HepG2 (cell line): ENCODE results near the gene LSS. TPM values are rescaled to one million over a fixed set of nuclear protein-coding genes. Genes with fewer than 3 reads are reported as not detected.
A peak's percentile ranks its signal among the peaks of the same experiment; 100 is the strongest.

Source experiments
- ATAC-seq: fragments of 200-7000 bp; cut with Tn5 transposase; 3 replicates; pipeline ENCODE4 v1.9.1; 2020; ENCODE audit warnings: mild to moderate bottlenecking, moderate library complexity
- BruUV-seq: library from RNA; stranded (reverse); fragments of 400-500 nt; replicated peaks from 2 replicates; lab custom pipeline; 2021; lab: Mats Ljungman, UMichigan
- CTCF ChIA-PET: fragments of 300-600 bp; formaldehyde crosslinking; extraction: SDS; loops from one replicate; lab custom pipeline; 2021; ENCODE audit warnings: low total read pairs, inconsistent platforms, low intra/inter-chr PET ratio; lab: Yijun Ruan, JAX
- POLR2A ChIA-PET: fragments of 350-600 bp; sonication (Branson Sonifier 250); formaldehyde crosslinking; loops from one replicate; lab custom pipeline; 2020; ENCODE audit warnings: antibody characterized with exemption, inconsistent platforms; lab: Yijun Ruan, JAX
- DNase-seq: peaks from one replicate; pipeline ENCODE4 v3.0.0-alpha.2; 2015; ENCODE audit warnings: low spot score
- FAIRE-seq: peaks from 3 replicates; lab custom pipeline; 2011; peaks lifted over from hg19 to GRCh38; lab: Jason Lieb, UNC
- H2AFZ ChIP-seq: one replicate; pipeline ENCODE4 v1.6.1; 2011; ENCODE audit warnings: low read length, inconsistent platforms
- H3K27ac ChIP-seq: fragments of 300-600 bp; 3 replicates; pipeline ENCODE4 v1.8.0; 2011; ENCODE audit warnings: mixed run types, mild to moderate bottlenecking, mixed read lengths, low read length, inconsistent platforms; ENCODE audit not compliant: insufficient read depth; ENCODE audit errors: extremely low read length
- H3K27me3 ChIP-seq, 2 experiments: fragments of 200-600 bp in 1 of 2; 2 replicates in 1 of 2; 3 replicates in 1 of 2; pipeline versions ENCODE4 v1.6.0 to v1.8.0; 2011; ENCODE audit warnings: low read length in 2 of 2, mild to moderate bottlenecking in 2 of 2, moderate library complexity in 2 of 2, inconsistent platforms in 1 of 2; ENCODE audit not compliant: insufficient read depth in 2 of 2, control insufficient read depth in 1 of 2
- H3K36me3 ChIP-seq, 2 experiments: fragments of 200-600 bp in 1 of 2; replicated peaks in 1 of 2; 2 replicates in 1 of 2; 3 replicates in 1 of 2; pipeline versions ENCODE4 v1.5.1 to v1.8.0; 2011; ENCODE audit warnings: low read length in 2 of 2, inconsistent platforms in 1 of 2; ENCODE audit not compliant: insufficient read depth in 2 of 2, control insufficient read depth in 1 of 2
- H3K4me1 ChIP-seq: 2 replicates; pipeline ENCODE4 v1.5.1; 2012; ENCODE audit warnings: low read length, inconsistent platforms; ENCODE audit not compliant: insufficient read depth
- H3K4me2 ChIP-seq: 2 replicates; pipeline ENCODE4 v1.6.0; 2011; ENCODE audit warnings: low read depth, low read length, inconsistent platforms
- H3K4me3 ChIP-seq, 3 experiments: fragments of 200-600 bp in 1 of 3; sonication (generic), shearing (Covaris generic) in 1 of 3; replicated peaks in 1 of 3; 2 replicates each; pipeline ENCODE4 v1.5.1; 2011 to 2016; ENCODE audit warnings: low read length in 3 of 3, inconsistent platforms in 2 of 3, low read depth in 2 of 3, mild to moderate bottlenecking in 2 of 3, control low read depth in 1 of 3, mixed read lengths in 1 of 3; ENCODE audit not compliant: insufficient read depth in 1 of 3
- H3K79me2 ChIP-seq: one replicate; pipeline ENCODE4 v1.6.1; 2011; ENCODE audit warnings: low read length, inconsistent platforms; ENCODE audit not compliant: insufficient read depth
- H3K9ac ChIP-seq: 2 replicates; pipeline ENCODE4 v1.6.0; 2011; ENCODE audit warnings: mild to moderate bottlenecking, low read depth, low read length, inconsistent platforms; ENCODE audit not compliant: insufficient read depth
- H3K9me3 ChIP-seq: 2 replicates; pipeline ENCODE4 v1.5.1; 2012; ENCODE audit warnings: mild to moderate bottlenecking, low read length
- H4K20me1 ChIP-seq: 2 replicates; pipeline ENCODE4 v1.6.0; 2011; ENCODE audit warnings: inconsistent platforms, mild to moderate bottlenecking, low read length, moderate library complexity; ENCODE audit not compliant: insufficient read depth
- KAT2B ChIP-seq: fragments of 150-350 bp; IDR thresholded peaks from 2 replicates; pipeline ENCODE4 v1.6.1; 2014; ENCODE audit warnings: low read depth, low read length, borderline replicate concordance
- KDM4B ChIP-seq: sonication (generic); formaldehyde crosslinking; IDR thresholded peaks from 2 replicates; pipeline ENCODE4 v1.4.0; 2020; ENCODE audit warnings: missing genetic modification reagents
- SKIL ChIP-seq: sonication (generic); formaldehyde crosslinking; IDR thresholded peaks from 2 replicates; pipeline ENCODE4 v1.8.0; 2022; ENCODE audit warnings: missing genetic modification reagents, mild to moderate bottlenecking, moderate library complexity, borderline replicate concordance
- WIZ ChIP-seq: sonication (generic); formaldehyde crosslinking; IDR thresholded peaks from 2 replicates; pipeline ENCODE4 v1.5.1; 2020; ENCODE audit warnings: mild to moderate bottlenecking, missing genetic modification reagents
- WGBS: methylation state at CpG from one replicate; pipeline ENCODE4 v1.1.6; 2017; ENCODE audit warnings: low lambda C conversion rate; 5-methylcytosine and 5-hydroxymethylcytosine counted together
- in situ Hi-C: cut with HindIII; loops from 2 replicates; pipeline ENCODE4 v1.10.0; 2017; ENCODE audit warnings: low pct_unique_long_range_greater_than_20kb; ENCODE audit not compliant: extremely low pct_ligation_motif_present
- intact Hi-C: fragments of 100-400 bp; cut with micrococcal nuclease; formaldehyde crosslinking; loops from one replicate; pipeline ENCODE4 v1.10.0; 2022; ENCODE audit not compliant: unreplicated experiment
- polyA plus RNA-seq, 8 experiments: library from polyadenylated mRNA; depleted of rRNA in 3 of 8; stranded (reverse) in 7 of 8; unstranded in 1 of 8; fragments of >200 nt; fragmentation: Illumina TruSeq in 4 of 8; extraction: Trizol in 4 of 8; gene quantifications; 2 replicates each; pipeline versions ENCODE4 v1.2.1 to v1.2.3, GENCODE V29; 2011 to 2016; ENCODE audit warnings: low read depth in 4 of 8, missing spikeins in 1 of 8, mixed read lengths in 1 of 8; ENCODE audit not compliant: insufficient read depth in 1 of 8
- total RNA-seq, 5 experiments: library from RNA; depleted of rRNA; stranded (reverse); fragments of >200 nt; fragmentation: Illumina TruSeq; extraction: Trizol; gene quantifications; 2 replicates each; pipeline ENCODE4 v1.2.3, GENCODE V29; 2016; ENCODE audit warnings: low read depth in 1 of 5
- TF ChIP-seq, protein P1 (sequence below): sonication (generic); formaldehyde crosslinking; IDR thresholded peaks from 2 replicates; pipeline ENCODE4 v1.5.1; 2020; ENCODE audit warnings: mild to moderate bottlenecking, missing genetic modification reagents, moderate library complexity

The LSS gene
- total and polyA plus RNA-seq, 2 of the 13 experiments (the other 11 are each of a cell fraction or from before 2014, with no cell fraction given): 72.6 to 113 TPM

DNA sequence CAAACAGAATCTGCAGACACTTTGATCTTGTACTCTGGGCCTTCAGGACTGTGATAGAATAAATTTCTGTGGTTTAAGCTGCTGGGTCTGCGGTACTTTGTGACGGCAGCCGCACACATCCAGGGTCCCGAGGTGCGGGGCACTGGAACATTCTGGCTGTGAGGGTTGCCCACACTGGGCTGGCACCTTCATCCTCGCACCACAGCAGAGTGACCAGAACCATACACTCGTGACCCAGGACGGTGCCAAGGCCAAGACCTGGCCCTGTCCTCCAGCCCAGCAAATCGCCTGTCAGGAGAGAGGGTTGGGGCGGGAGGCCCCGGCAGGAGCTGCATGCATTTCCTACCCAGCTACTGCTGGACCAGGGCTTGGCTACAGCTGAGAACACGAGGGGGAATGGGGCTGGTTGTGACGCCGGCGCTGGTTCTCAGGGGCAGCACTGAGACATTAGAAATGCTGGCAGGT lies 70.6 kb downstream of the LSS start:
- Histone ChIP-seq H3K4me3 (peak overlapping the region in 1 of 3 experiments; percentile 28; a peak in 1 of 6 replicates), H3K27me3 (no peaks in the 10 kb centered on the region; a peak in 2 of 5 replicates), H4K20me1 (peaks cover 2% of the 10 kb centered on the region; the same call in 1 of the 2 replicates), H3K9me3 (no peaks in the 10 kb centered on the region), H3K27ac (no peak overlapping the region), H3K36me3 (no peaks in the 10 kb centered on the region), H3K79me2 (peaks cover 19% of the 10 kb centered on the region), H3K9ac (no peak overlapping the region), H2AFZ (no peak overlapping the region), H3K4me1 (peaks cover 28% of the 10 kb centered on the region), H3K4me2 (peak overlapping the region; percentile 39; the same call in 1 of the 2 replicates)
- ATAC-seq (no peak), FAIRE-seq (no peak), DNase-seq (no peak)
- 67% methylated on average over 10 of the region's 15 CpGs for WGBS
- TF ChIP-seq KAT2B (no peak), WIZ (CRISPR knock-in tag) (no peak), SKIL (no peak), KDM4B (no peak)
- TF ChIP-seq, protein P1, sequence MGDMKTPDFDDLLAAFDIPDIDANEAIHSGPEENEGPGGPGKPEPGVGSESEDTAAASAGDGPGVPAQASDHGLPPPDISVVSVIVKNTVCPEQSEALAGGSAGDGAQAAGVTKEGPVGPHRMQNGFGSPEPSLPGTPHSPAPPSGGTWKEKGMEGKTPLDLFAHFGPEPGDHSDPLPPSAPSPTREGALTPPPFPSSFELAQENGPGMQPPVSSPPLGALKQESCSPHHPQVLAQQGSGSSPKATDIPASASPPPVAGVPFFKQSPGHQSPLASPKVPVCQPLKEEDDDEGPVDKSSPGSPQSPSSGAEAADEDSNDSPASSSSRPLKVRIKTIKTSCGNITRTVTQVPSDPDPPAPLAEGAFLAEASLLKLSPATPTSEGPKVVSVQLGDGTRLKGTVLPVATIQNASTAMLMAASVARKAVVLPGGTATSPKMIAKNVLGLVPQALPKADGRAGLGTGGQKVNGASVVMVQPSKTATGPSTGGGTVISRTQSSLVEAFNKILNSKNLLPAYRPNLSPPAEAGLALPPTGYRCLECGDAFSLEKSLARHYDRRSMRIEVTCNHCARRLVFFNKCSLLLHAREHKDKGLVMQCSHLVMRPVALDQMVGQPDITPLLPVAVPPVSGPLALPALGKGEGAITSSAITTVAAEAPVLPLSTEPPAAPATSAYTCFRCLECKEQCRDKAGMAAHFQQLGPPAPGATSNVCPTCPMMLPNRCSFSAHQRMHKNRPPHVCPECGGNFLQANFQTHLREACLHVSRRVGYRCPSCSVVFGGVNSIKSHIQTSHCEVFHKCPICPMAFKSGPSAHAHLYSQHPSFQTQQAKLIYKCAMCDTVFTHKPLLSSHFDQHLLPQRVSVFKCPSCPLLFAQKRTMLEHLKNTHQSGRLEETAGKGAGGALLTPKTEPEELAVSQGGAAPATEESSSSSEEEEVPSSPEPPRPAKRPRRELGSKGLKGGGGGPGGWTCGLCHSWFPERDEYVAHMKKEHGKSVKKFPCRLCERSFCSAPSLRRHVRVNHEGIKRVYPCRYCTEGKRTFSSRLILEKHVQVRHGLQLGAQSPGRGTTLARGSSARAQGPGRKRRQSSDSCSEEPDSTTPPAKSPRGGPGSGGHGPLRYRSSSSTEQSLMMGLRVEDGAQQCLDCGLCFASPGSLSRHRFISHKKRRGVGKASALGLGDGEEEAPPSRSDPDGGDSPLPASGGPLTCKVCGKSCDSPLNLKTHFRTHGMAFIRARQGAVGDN (CRISPR knock-in tag): peak; percentile 13; the same call in 1 of the 2 replicates
- in situ Hi-C loops: no loop called here
- POLR2A ChIA-PET: no interaction called here
- intact Hi-C loops: loop anchor here (5.0 kb wide), 1 partner anchor 69 kb away; the partner anchor contains the start of gene LSS
- CTCF ChIA-PET: no interaction called here
- BruUV-seq: no TSS peak
